HG03378 (cell line): ENCODE data around the gene ARHGAP27.

ENCODE experiments used
- ATAC-seq: cut with Tn5 transposase; IDR thresholded peaks from one replicate; pipeline ENCODE4 v1.9.1; 2021; ENCODE audit warnings: mild to moderate bottlenecking, moderate library complexity; ENCODE audit not compliant: unreplicated experiment

ARHGAP27 gene

DNA sequence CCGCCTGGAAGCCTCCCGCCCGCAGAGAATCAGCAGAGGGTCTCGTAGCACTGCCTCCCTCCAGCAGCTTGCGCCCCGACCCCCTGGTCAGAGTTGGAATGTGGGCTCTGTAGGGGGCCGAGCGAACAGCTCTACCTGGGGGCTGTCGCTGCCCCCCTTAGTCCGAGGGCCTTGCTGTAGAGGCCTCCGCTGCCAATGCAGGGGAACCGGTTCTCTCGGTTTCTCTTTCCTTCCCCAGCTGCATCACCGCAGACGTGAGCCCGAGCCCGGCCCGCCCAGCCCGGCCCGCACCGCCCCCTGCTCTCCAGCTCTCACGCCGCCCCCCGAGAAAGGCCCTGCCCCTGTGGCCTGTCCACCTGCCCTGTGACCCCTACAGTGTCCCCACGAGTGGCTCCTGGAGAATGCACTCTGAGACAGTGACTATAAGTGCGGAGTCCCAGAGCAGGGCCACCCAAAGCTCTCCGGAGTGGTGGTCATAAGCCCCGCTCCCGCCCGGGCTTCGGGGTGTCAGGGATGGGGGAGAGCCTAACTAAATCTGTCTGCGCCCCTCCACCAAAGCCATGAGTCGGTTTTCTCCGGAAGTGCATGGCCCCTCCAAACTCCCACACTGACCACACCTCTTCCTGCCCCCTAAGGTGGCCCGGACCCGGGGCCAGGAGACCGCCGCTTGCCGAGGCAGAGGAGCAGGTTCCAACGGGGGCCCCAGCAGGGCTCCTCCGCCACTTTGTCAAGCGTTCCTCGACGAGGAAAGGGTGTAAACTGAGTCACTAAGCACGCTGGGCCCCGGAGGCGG, 1.7 kb downstream of the ARHGAP27 start:
- ATAC-seq, result no peak

DNA sequence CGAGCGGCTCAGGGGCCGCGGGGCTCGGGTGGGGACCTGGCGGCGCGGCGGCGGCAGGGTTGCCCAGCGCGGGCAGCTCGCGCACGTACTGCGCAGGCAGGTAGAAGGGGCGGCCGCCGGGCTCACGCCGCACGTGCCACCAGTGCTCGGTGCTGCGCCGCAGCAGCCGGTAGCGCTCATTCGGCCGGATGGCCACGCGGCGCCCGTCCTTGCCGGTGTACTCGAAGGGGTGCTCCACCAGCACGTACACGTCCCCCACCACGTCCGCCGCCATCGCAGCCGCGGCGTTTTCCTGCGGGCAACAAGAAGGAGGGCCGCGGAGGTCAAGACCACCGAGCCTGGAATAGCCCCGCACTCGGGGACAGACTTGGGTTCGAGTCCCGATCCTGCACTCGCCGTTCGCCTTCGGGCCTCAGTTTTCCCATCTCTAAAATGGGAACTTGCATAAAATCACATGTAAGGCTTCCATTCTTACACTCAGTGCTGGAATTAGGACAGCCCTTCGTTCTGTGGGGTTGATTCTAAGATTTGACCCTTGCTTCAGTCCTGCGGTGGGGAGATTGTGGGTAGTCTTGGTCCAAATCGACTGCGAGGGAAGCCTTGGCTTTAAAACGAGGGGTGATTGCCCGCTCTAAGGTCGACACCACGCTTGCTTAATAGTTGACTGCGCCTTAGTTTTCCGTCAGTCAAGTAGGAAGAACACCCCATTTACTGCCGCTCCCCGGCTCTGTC, 2.5 kb downstream of the ARHGAP27 start:
- no peak for ATAC-seq

GRCh38 chr17:45429339-45430005, 3.2 kb downstream of the ARHGAP27 start:
- ATAC-seq, result no peak

DNA sequence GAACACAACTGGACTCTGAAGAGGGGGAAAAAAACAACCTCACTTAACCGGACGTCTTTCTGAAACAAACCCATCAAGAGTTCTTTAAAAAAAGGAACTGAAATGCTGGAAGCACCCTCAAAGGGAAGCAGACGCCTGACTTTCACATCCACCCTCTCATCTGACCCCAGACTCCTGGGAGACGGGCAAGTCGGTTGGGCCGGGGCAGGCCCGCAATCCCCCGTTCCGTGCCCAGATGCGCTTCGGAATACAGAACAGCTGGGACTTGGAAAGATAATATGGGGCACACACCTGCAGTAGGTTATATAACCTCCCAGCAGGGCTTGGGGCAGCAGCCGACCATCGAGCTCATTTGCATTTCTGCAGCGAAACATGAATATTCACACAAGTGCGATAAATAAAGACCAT, 3.7 kb downstream of the ARHGAP27 start:
- ATAC-seq, result no peak

GRCh38 chr17:45428050-45428617, 4.5 kb downstream of the ARHGAP27 start:
- ATAC-seq, result peak; percentile 43

DNA sequence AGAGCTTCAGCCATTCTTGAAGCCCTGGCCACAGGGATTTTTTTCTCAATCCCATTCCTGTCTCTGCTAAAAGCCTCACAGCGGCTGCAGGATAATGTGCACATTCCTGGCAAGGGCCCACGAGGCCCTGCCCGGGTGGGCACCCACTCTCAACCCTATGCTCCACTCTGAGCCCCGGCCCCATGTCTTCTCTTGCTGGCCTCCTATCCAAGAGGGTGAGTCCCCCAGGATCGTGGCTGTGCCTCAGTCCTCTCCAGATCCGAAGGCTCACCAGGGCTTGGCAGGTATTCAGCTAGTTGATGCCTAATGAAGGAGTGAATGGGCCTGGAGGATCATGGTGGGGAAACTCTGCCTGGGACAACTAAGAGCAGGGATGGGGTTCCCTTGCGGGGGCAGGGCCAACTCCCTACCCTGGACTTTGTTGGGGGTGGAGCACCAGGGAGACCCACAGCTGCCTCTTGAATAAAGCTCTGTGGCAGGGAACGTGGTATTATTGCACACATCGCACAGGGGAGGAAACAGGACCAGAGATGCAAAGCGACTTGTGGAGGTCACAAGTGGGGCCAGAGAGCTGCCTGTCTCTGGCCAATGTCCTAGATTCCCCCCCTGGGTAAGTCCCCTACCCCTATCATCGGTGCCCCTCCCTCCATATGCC, 5.4 kb downstream of the ARHGAP27 start:
- ATAC-seq, result no peak

DNA sequence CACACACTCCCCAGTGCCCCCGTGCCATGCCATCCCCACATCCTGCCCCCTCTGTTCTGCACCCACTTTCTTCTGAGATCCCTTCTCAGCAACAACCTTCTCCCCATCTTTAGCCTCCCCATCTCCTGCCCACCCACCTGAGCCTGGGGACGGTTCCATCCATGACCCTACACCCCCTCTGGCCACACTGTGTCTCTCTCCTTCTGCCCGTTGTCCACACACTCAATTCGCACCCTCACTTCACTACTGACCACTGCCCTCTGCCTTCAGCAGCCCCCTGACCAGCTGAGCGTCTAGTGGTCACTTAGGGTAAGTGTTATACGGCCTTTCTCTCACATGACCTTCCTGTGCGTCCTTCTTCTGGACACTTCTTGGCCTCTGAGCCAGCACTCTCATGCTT, 6.1 kb downstream of the ARHGAP27 start:
- ATAC-seq, result no peak

- no peak for ATAC-seq
Measured at GRCh38 chr17:45425984-45426413, 6.7 kb downstream of the ARHGAP27 start.

DNA sequence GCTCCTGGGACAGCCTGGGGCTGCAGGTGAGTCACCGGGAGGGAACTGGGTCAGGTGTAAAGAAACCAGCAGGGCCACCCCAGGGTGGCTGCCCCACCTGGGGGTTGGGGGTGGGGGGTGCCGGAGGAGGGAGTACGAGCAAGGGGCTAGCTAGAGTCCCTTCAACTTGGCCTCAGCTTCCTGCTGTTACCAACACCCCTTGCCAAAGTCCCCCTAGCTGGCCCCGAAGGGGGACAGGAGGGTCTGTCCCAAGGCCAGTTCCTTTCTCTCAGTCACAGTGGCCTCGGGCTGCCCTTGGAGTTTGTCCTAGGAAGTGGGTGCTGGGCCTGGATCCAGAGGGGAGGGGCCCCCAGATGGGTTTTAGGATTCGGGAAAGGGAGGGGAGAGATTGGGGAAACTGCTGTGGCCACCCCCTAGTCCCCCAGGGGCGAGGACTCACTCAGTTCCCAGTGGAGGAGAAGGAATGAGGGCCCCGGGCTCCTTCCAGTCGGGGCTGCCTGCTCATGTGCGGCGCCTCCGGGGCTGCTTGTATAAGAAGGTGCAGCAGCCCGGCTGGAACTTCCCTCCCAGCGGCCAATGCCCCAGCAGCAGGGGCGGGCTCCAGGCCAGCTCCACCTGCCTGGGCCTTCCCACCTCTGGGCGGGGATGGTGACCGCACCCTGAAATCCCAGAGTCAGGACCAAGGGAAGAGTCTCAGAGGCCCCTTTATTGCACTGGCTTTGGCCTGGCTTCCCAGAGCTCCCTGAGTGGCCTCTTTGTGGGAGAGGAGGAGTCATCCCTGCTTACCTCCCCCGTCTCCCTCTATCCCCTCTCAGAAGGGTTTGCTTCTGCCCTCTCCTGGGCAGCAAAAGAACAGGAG, 7.3 kb downstream of the ARHGAP27 start:
- ATAC-seq, result no peak

DNA sequence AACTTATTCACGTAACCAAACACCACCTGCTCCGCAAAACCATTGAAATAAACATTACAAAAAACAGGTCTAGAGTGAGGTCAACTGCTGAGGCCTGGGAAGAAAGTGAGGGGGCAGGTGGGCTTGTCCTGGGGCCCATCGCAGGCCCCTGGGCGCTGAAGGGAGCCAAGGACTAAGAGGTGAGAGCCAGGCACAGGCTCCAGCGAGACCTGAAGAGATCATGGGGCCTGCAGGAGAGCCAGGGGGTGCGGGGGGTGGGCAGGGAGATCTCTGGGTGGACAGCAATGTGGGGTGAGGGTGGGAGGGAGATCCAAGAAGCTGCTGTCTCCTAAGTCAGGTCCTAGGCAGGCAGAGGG, 7.9 kb downstream of the ARHGAP27 start:
- no peak for ATAC-seq

GRCh38 chr17:45423975-45424335, 8.7 kb downstream of the ARHGAP27 start:
- ATAC-seq, result no peak

GRCh38 chr17:45423304-45423974, 9.2 kb downstream of the ARHGAP27 start:
- no peak for ATAC-seq

- ATAC-seq, result no peak
Measured at GRCh38 chr17:45414990-45415881, 17.4 kb downstream of the ARHGAP27 start.

GRCh38 chr17:45413498-45413923, 19.2 kb downstream of the ARHGAP27 start:
- no peak for ATAC-seq

DNA sequence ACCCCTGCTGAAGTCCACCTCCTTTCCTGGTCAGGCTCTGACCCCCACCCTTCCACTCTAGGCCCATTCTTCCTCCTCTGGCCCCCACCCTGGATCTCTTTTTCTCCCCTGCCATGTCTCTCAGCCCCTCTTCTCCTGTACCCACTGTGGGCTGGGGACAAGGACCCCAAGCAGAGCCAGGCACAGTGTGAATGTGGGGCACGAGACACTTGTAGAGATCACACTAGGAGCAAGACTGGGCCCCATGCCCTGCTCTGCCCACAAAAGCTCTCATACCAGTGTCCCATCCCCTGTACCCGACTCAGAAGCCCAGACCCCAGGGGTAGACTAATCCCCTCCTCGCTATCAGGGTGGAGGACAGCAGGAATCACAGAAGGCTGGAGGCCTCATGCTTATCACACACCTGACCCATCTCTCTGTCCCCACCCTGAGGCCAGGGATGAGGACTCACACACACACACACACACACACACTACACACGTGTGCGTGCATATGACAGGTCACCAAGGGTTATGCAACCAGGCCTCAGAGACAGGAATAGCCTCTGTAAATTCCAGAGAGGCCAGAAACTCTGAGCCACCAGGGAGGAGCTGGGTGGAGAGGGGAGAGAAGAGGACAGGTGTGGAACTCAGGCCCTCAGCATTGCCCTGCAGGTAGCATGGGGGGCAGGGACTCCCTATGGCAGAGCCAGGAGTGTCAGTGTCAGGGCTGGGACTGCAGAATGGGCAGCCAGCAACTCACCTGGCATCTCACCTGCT, 21.1 kb downstream of the ARHGAP27 start:
- ATAC-seq, result no peak

DNA sequence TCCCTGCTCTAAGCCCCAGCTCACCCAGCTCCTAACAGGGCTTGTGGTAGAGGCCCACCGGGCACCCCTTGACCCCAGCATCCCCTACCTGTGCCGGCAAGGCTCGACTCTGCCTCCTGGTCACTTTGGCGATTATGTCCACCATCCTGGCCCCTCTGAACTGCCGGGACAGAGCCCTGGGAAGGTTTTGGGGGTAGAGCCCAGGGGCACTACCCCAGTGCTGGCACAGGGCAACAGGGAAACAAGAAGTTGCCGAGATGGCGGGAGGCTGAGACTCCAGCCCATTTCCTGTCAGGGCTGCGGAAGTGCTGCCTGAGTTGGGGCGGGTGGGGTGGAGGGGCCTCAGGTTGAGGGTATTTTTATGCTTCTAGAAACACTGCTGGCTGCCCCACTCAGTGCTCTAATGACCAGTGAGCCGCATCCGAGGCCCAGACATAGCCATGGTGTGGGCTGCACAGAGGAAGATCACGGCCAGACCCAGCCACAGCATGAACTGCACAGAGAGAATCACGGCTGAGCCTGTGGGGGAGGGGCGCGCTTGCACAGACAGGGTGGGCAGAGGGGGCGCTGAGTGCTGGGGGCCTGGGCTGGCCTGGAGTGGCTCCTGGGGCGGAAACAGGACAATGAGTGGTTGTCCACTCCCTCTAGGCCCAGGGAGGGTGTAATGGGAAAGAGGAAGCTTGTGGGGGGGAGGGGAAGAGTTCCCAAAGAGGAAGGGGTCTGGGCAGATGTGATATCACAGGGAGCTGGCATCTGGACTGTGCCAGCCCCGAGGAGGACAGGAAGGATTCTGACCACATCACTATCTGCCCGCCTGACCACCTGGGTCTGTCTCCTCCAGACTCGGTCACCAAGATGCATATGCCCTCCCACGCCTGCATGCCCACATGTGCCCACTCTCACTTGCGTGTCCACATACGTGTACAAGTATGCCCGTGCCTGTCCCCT, 22.3 kb downstream of the ARHGAP27 start:
- ATAC-seq, result no peak

- no peak for ATAC-seq
Measured at GRCh38 chr17:45409659-45410076, 23.0 kb downstream of the ARHGAP27 start.
